Liver (tissue), 3 donors: ENCODE measurements around the gene FRMD4A.

ENCODE experiments used
- EGR1 ChIP-seq, 2 donors: IDR thresholded peaks; 2 replicates each; pipeline ENCODE4 v1.6.1; 2016 to 2018; ENCODE audit warnings: antibody characterized with exemption in 2 of 2, low read depth in 2 of 2
- FOXA1 ChIP-seq: IDR thresholded peaks from 2 replicates; pipeline ENCODE4 v1.6.1; 2016; ENCODE audit warnings: antibody characterized with exemption
- GABPA ChIP-seq, 2 donors: IDR thresholded peaks in 1 of 2; conservative IDR thresholded peaks in 1 of 2; 2 replicates each; pipeline ENCODE4 v1.6.1; 2016; ENCODE audit warnings: antibody characterized with exemption in 2 of 2, mild to moderate bottlenecking in 1 of 2, moderate library complexity in 1 of 2
- HNF4G ChIP-seq: IDR thresholded peaks from 2 replicates; pipeline ENCODE4 v1.6.1; 2016; ENCODE audit warnings: antibody characterized with exemption
- JUND ChIP-seq, 2 donors: IDR thresholded peaks; 2 replicates each; pipeline ENCODE4 v1.6.1; 2016; ENCODE audit warnings: antibody characterized with exemption in 2 of 2
- NR2F2 ChIP-seq: IDR thresholded peaks from 2 replicates; pipeline ENCODE4 v1.6.1; 2016; ENCODE audit warnings: antibody characterized with exemption
- RXRA ChIP-seq, 2 donors: IDR thresholded peaks; 2 replicates each; pipeline ENCODE4 v1.6.1; 2017 to 2018; ENCODE audit warnings: antibody characterized with exemption in 2 of 2, mild to moderate bottlenecking in 1 of 2
- SP1 ChIP-seq: IDR thresholded peaks from 2 replicates; pipeline ENCODE4 v1.6.1; 2018; ENCODE audit warnings: antibody characterized with exemption, mild to moderate bottlenecking
- TAF1 ChIP-seq: conservative IDR thresholded peaks from 2 replicates; pipeline ENCODE4 v1.6.1; 2016; ENCODE audit warnings: antibody characterized with exemption, mild to moderate bottlenecking
- TF ChIP-seq, protein P1 (sequence below): IDR thresholded peaks from 2 replicates; pipeline ENCODE4 v1.6.1; 2016; ENCODE audit warnings: antibody characterized with exemption, mild to moderate bottlenecking
- TF ChIP-seq, protein P2 (sequence below): fragments of 150-350 bp; IDR thresholded peaks from 2 replicates; pipeline ENCODE4 v1.5.1; 2017; ENCODE audit warnings: improper control_type of control experiment, low read depth, low read length; ENCODE audit not compliant: missing input control
- TF ChIP-seq, protein P3 (sequence below): IDR thresholded peaks from 2 replicates; pipeline ENCODE4 v1.6.1; 2016; ENCODE audit warnings: antibody characterized with exemption
- TF ChIP-seq, protein P4 (sequence below): IDR thresholded peaks from 2 replicates; pipeline ENCODE4 v1.6.1; 2016; ENCODE audit warnings: antibody characterized with exemption
- donor health status: healthy.
- donor health status: healthy.

DNA sequence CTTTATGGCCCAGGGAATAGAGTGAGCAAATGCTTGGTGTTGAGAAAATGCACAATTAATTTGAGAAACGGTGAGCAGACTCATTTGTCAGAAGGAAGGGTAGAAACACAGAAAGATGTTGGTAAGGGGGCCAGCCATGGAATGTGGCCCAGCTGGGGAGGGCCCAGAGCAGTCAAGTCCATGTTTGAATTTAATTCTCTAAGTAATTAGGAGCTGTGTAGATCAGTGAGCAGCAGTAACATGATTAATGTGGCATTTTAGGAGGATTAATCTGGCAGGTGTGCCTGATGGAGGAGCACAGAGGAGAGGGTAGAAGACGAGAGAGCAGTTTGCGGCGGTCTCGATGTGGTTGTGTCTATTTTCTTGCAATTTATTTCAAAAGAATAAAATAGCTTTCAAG is 218.7 kb downstream of the FRMD4A start:
- TF ChIP-seq, protein P1, sequence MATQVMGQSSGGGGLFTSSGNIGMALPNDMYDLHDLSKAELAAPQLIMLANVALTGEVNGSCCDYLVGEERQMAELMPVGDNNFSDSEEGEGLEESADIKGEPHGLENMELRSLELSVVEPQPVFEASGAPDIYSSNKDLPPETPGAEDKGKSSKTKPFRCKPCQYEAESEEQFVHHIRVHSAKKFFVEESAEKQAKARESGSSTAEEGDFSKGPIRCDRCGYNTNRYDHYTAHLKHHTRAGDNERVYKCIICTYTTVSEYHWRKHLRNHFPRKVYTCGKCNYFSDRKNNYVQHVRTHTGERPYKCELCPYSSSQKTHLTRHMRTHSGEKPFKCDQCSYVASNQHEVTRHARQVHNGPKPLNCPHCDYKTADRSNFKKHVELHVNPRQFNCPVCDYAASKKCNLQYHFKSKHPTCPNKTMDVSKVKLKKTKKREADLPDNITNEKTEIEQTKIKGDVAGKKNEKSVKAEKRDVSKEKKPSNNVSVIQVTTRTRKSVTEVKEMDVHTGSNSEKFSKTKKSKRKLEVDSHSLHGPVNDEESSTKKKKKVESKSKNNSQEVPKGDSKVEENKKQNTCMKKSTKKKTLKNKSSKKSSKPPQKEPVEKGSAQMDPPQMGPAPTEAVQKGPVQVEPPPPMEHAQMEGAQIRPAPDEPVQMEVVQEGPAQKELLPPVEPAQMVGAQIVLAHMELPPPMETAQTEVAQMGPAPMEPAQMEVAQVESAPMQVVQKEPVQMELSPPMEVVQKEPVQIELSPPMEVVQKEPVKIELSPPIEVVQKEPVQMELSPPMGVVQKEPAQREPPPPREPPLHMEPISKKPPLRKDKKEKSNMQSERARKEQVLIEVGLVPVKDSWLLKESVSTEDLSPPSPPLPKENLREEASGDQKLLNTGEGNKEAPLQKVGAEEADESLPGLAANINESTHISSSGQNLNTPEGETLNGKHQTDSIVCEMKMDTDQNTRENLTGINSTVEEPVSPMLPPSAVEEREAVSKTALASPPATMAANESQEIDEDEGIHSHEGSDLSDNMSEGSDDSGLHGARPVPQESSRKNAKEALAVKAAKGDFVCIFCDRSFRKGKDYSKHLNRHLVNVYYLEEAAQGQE, result no peak
- TF ChIP-seq, protein P2, sequence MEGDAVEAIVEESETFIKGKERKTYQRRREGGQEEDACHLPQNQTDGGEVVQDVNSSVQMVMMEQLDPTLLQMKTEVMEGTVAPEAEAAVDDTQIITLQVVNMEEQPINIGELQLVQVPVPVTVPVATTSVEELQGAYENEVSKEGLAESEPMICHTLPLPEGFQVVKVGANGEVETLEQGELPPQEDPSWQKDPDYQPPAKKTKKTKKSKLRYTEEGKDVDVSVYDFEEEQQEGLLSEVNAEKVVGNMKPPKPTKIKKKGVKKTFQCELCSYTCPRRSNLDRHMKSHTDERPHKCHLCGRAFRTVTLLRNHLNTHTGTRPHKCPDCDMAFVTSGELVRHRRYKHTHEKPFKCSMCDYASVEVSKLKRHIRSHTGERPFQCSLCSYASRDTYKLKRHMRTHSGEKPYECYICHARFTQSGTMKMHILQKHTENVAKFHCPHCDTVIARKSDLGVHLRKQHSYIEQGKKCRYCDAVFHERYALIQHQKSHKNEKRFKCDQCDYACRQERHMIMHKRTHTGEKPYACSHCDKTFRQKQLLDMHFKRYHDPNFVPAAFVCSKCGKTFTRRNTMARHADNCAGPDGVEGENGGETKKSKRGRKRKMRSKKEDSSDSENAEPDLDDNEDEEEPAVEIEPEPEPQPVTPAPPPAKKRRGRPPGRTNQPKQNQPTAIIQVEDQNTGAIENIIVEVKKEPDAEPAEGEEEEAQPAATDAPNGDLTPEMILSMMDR, result no peak
- no peak for TF ChIP-seq JUND (IDR thresholded peaks at IDR 0.05)
- no peak for TF ChIP-seq FOXA1
- TF ChIP-seq, protein P3, sequence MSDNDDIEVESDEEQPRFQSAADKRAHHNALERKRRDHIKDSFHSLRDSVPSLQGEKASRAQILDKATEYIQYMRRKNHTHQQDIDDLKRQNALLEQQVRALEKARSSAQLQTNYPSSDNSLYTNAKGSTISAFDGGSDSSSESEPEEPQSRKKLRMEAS, result no peak
- TF ChIP-seq GABPA (IDR thresholded peaks at IDR 0.05 in 1 of 2, conservative IDR thresholded peaks at IDR 0.05 in 1 of 2), result no peak
- no peak for TF ChIP-seq RXRA (IDR thresholded peaks at IDR 0.05)
- no peak for TF ChIP-seq TAF1
- no peak for TF ChIP-seq SP1
- TF ChIP-seq, protein P4, sequence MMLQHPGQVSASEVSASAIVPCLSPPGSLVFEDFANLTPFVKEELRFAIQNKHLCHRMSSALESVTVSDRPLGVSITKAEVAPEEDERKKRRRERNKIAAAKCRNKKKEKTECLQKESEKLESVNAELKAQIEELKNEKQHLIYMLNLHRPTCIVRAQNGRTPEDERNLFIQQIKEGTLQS, result no peak
- no peak for TF ChIP-seq NR2F2
- TF ChIP-seq EGR1 (IDR thresholded peaks at IDR 0.05; ENCODE audit: low read depth in 2 of 2), result no peak
- no peak for TF ChIP-seq HNF4G
